ENCODE measurements around the gene TBC1D5.

GRCh38 chr3:17243621-17244020 is 498.8 kb downstream of the TBC1D5 start:
- no peak for TF ChIP-seq CTCF (IDR thresholded peaks at IDR 0.05)
- no peak for TF ChIP-seq POLR2A (IDR thresholded peaks at IDR 0.05)
